ENCODE data around the gene MRPL54.

The MRPL54 gene

DNA sequence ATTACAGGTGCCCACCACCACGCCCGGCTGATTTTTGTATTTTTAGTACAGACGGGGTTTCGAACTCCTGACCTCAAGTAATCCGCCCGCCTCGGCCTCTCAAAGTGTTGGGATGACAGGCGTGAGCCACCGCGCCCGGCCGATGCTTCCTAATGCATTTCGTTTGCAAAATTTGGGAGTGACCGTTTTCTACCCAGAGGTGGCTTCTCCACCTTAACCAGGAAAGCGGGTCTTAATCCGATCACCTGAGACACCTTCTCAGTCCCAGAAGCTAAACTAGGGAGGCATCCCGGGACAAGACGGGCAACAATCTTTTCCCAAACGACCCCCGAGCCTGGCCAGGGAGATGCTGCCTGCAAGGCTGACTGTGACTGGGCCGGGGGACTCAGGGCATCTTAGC is 38.5 kb downstream of the MRPL54 start:
- TF ChIP-seq, protein P1, sequence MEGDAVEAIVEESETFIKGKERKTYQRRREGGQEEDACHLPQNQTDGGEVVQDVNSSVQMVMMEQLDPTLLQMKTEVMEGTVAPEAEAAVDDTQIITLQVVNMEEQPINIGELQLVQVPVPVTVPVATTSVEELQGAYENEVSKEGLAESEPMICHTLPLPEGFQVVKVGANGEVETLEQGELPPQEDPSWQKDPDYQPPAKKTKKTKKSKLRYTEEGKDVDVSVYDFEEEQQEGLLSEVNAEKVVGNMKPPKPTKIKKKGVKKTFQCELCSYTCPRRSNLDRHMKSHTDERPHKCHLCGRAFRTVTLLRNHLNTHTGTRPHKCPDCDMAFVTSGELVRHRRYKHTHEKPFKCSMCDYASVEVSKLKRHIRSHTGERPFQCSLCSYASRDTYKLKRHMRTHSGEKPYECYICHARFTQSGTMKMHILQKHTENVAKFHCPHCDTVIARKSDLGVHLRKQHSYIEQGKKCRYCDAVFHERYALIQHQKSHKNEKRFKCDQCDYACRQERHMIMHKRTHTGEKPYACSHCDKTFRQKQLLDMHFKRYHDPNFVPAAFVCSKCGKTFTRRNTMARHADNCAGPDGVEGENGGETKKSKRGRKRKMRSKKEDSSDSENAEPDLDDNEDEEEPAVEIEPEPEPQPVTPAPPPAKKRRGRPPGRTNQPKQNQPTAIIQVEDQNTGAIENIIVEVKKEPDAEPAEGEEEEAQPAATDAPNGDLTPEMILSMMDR (IDR thresholded peaks at IDR 0.05; ENCODE audit: borderline replicate concordance, insufficient read depth, low read depth, low read length): no peak
- H3K4me3 ChIP-seq (ENCODE audit: low read depth, low read length): no peak overlapping the region

DNA sequence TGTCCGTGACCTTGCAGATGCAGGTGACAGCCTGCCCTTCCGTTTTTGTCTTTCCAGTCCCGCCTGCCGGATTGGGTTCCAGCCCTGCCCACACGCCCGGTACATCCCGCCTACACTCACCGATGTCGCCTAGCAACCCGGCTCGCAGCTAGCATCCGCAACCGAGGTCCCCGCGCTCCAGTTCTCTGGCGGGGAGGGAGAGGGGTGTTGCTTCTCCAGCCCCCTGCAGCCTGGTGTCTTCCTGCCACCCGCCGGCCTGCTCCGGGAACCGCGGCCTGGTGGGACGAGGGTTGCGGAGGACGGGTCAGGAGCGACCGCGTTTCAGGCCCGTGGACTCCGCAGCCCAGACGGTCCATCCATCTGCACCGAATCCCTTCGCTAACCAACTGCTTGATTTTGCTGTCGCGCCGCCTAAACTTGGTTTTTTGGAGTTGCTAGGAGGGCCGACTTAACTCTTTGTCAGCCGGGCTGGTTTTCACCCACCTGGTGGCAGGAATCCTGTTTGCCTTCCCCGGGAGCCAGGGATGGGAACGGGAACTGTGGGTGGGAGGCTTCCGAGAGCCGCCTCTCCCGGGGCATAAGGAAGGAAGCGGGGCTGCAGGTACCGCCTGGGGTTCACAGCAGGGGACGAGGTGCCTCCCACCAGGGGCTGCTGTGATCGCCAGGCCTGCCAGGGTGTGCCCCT is 39.1 kb downstream of the MRPL54 start:
- H3K4me3 ChIP-seq (ENCODE audit: low read depth, low read length): no peak overlapping the region

DNA sequence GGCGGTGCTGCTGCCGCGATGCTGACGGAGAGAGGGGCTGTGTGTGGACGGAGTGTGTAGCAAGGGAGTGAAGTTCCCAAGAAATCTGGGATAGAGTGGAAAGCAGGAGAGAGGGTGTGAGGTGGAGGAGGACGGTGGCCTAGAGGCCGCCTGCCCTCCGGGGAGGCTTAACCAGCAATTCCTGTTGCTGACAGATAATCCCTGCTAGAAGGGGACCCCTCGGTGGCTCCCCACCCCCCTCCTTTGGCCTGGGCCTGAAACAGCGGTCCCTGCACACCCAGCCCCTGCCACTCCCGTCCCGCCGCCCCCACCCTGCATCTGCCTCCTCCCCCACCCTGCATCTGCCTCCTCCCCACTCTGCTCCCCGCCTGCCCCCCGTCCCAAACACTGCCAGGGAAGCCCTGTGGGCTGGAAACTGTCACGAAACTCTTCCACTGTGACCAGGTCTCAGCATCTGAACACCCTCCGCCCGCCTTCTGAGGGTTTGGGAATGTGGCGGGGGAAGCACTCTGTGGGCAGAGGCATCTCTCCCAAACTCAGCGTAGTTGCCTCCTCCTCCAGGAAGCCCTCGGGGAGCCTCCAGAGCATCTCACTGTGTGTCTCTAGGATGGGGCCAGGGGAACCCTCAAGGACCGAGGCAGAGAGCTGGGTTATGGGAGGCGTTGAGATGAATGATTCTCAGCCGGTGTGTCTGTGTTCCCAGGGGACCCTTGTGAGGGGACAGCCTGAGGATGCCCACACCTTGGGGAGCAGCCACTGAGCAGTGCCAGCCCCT is 40.8 kb downstream of the MRPL54 start:
- no peak overlapping the region for H3K4me3 ChIP-seq (ENCODE audit: low read depth, low read length)
- TF ChIP-seq, protein P1 (IDR thresholded peaks at IDR 0.05; ENCODE audit: borderline replicate concordance, insufficient read depth, low read depth, low read length): no peak

More for the DNA sequence above, 39.1 kb downstream of the MRPL54 start:
- TF ChIP-seq, protein P1 (IDR thresholded peaks at IDR 0.05; ENCODE audit: borderline replicate concordance, insufficient read depth, low read depth, low read length): no peak

DNA sequence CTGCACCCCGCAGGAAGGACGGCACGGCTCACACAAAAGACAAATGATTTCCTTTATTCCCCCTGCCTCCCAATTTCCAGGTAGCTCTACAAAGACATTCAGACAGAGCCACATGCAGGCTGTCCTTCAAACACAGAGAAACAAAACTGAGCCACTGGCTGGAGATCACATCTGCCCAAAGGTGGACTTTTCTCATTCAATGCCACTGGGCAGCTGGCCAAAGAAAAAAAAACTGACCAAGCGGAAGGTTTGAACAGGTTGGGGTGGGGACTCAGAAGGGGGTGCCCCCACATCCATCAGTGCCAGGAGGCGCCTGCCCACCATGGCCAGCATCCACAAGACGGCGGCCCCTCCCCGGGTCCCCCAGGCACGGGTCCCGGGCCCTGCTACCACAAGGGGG is 41.5 kb downstream of the MRPL54 start:
- TF ChIP-seq, protein P1 (IDR thresholded peaks at IDR 0.05; ENCODE audit: borderline replicate concordance, insufficient read depth, low read depth, low read length): no peak
- H3K4me3 ChIP-seq (ENCODE audit: low read depth, low read length): no peak overlapping the region

DNA sequence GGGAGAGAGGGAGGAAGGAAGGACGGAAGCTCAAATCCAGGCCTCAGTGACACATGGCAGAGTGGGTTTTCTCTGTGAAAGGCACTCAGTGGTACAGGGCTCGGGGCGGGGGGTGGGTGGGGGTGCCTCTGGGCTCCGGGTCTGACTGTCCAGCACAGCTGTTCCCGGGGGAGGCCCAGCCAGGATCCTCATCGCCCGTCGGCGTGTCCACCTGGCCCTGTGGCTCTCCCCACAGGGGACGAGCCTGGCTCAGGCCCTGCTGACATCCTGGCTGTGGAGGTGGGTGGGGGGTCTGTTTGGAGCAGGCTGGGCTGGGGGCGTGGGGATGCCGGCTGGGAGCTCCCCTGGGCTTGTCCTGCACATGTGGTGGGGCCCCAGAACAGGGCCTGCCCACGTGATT is 41.9 kb downstream of the MRPL54 start:
- TF ChIP-seq, protein P1 (IDR thresholded peaks at IDR 0.05; ENCODE audit: borderline replicate concordance, insufficient read depth, low read depth, low read length): no peak
- H3K4me3 ChIP-seq (ENCODE audit: low read depth, low read length): no peak overlapping the region

DNA sequence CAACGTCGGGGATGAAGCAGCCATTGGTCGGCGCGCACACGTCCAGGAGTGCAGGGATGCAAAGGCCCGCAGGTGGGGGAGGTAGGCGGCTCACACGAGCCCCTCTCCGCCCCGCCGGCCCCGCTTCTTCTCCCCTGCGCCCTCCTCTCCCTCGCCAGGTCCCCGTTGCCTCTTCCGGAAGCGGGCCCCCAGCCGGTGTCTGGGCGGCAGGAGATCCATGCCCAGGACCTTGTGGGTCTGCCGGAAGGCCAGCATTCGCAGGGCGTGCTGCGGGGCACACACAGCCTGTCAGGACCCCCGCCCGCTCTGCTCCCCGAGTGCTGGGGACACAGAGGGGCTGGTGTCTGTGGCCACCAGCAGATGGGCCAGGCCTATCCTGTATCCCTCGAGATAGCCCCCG is 43.4 kb downstream of the MRPL54 start:
- TF ChIP-seq, protein P1 (IDR thresholded peaks at IDR 0.05; ENCODE audit: borderline replicate concordance, insufficient read depth, low read depth, low read length): no peak

DNA sequence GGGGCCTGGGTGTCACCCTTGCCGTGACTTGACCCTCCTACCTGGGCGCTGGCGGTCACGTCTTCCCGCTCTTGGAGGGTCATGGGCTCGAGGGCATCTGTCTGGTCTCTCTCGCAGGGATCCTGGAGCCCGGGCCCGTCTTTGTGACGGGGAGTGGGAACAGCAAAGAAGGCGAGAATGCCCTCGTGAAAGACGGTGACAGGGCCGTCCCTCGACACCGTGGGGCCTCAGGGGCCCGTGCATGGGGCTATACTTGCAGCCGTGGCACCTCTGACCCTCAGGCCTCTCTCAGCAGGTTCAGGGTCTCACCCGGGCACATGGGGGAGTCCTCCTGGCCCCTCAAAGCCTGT is 44.6 kb downstream of the MRPL54 start:
- TF ChIP-seq, protein P1 (IDR thresholded peaks at IDR 0.05; ENCODE audit: borderline replicate concordance, insufficient read depth, low read depth, low read length): no peak
- H3K4me3 ChIP-seq (ENCODE audit: low read depth, low read length): no peak overlapping the region

More for the DNA sequence above, 43.4 kb downstream of the MRPL54 start:
- H3K4me3 ChIP-seq (ENCODE audit: low read depth, low read length): no peak overlapping the region
